HCT116 (cell line): Measurements from ENCODE around the gene MND1. TPM values are rescaled to one million over a fixed set of nuclear protein-coding genes. Genes with fewer than 3 reads are reported as not detected.

Experiments
- ATAC-seq: fragments of 200-7000 bp; cut with Tn5 transposase; 2 replicates; pipeline ENCODE4 v1.9.1; 2020; ENCODE audit warnings: mild to moderate bottlenecking, moderate library complexity
- BruUV-seq: library from RNA; stranded (reverse); fragments of 400-500 nt; replicated peaks from 2 replicates; lab custom pipeline; 2021; lab: Mats Ljungman, UMichigan
- CTCF ChIA-PET: fragments of 300-600 bp; sonication (Branson Sonifier 250); formaldehyde crosslinking; loops from one replicate; lab custom pipeline; 2021; ENCODE audit warnings: antibody characterized with exemption; lab: Charles Lee
- POLR2A ChIA-PET: fragments of 300-600, 350-600 bp; sonication (Branson Sonifier 250); formaldehyde crosslinking; loops from one replicate; lab custom pipeline; 2021; ENCODE audit warnings: antibody characterized with exemption; lab: Charles Lee
- RAD21 ChIA-PET, 2 experiments: fragments of 300-600 bp; sonication (Branson Sonifier 250); formaldehyde crosslinking; loops; one replicate each; lab custom pipeline; 2023; ENCODE audit warnings: low total read pairs in 2 of 2; ENCODE audit not compliant: uncharacterized antibody in 2 of 2, unreplicated experiment in 2 of 2, low non-redundant PET in 1 of 2; lab: Charles Lee
- DNase-seq: peaks from one replicate; pipeline ENCODE4 v3.0.0-alpha.2; 2010; ENCODE audit warnings: low read depth, low spot score
- H2AFZ ChIP-seq: fragments of 200-600 bp; shearing (Covaris generic), sonication (generic); 2 replicates; pipeline ENCODE4 v1.6.1; 2017; ENCODE audit warnings: low read depth, mixed run types, mixed read lengths, antibody characterized with exemption, low read length; ENCODE audit not compliant: poor library complexity, severe bottlenecking
- H3K27ac ChIP-seq: 2 replicates; pipeline ENCODE4 v1.5.1; 2012; ENCODE audit warnings: low read depth, low read length
- H3K27me3 ChIP-seq: fragments of 200-600 bp; sonication (generic); 2 replicates; pipeline ENCODE4 v1.6.1; 2016; ENCODE audit warnings: mixed run types, low read length, mixed read lengths; ENCODE audit not compliant: insufficient read depth
- H3K36me3 ChIP-seq, 2 experiments: fragments of 200-500 bp in 1 of 2; fragments of 200-600 bp in 1 of 2; sonication (Bioruptor generic) in 1 of 2; sonication (generic) in 1 of 2; 2 replicates each; pipeline versions ENCODE4 v1.5.1 to v1.6.1; 2014 to 2016; ENCODE audit warnings: low read length in 2 of 2, inconsistent platforms in 1 of 2, mixed read lengths in 1 of 2, mixed run types in 1 of 2; ENCODE audit not compliant: insufficient read depth in 2 of 2, control insufficient read depth in 1 of 2
- H3K4me1 ChIP-seq, 2 experiments: fragments of 200-600 bp in 1 of 2; sonication (generic) in 1 of 2; 2 replicates each; pipeline versions ENCODE4 v1.5.1 to v1.6.1; 2012 to 2017; ENCODE audit warnings: low read length in 2 of 2, inconsistent platforms in 1 of 2, mild to moderate bottlenecking in 1 of 2, mixed read lengths in 1 of 2, mixed run types in 1 of 2, moderate library complexity in 1 of 2; ENCODE audit not compliant: insufficient read depth in 2 of 2, control insufficient read depth in 1 of 2
- H3K4me2 ChIP-seq: fragments of 200-600 bp; sonication (generic); 2 replicates; pipeline ENCODE4 v1.6.1; 2017; ENCODE audit warnings: mixed run types, low read length, mixed read lengths
- H3K4me3 ChIP-seq, 2 experiments: fragments of 200-600 bp in 1 of 2; sonication (generic) in 1 of 2; replicated peaks in 1 of 2; 2 replicates each; pipeline ENCODE4 v1.5.1; 2011 to 2016; ENCODE audit warnings: low read length in 2 of 2, control low read depth in 1 of 2, low read depth in 1 of 2, mild to moderate bottlenecking in 1 of 2, mixed read lengths in 1 of 2, mixed run types in 1 of 2
- H3K79me2 ChIP-seq: fragments of 200-600 bp; sonication (generic); 2 replicates; pipeline ENCODE4 v1.6.1; 2017; ENCODE audit warnings: mild to moderate bottlenecking, mixed run types, low read length, moderate library complexity, mixed read lengths; ENCODE audit not compliant: insufficient read depth
- H3K9ac ChIP-seq: fragments of 200-600 bp; sonication (generic); 2 replicates; pipeline ENCODE4 v1.6.1; 2016; ENCODE audit warnings: low read length, mixed read lengths
- H3K9me2 ChIP-seq: fragments of 200-600 bp; sonication (generic), shearing (Covaris generic); 2 replicates; pipeline ENCODE4 v1.6.1; 2017; ENCODE audit warnings: mixed run types, mild to moderate bottlenecking, moderate library complexity; ENCODE audit not compliant: insufficient read depth
- H3K9me3 ChIP-seq, 2 experiments: fragments of 200-500 bp in 1 of 2; fragments of 200-600 bp in 1 of 2; sonication (Bioruptor generic) in 1 of 2; sonication (generic) in 1 of 2; 2 replicates each; pipeline ENCODE4 v1.6.1; 2014 to 2017; ENCODE audit warnings: low read length in 2 of 2, mixed read lengths in 2 of 2, inconsistent platforms in 1 of 2, low read depth in 1 of 2, mild to moderate bottlenecking in 1 of 2, mixed run types in 1 of 2, moderate library complexity in 1 of 2; ENCODE audit not compliant: control insufficient read depth in 1 of 2, insufficient read depth in 1 of 2
- H4K20me1 ChIP-seq: fragments of 200-600 bp; sonication (generic), shearing (Covaris generic); 2 replicates; pipeline ENCODE4 v1.6.1; 2017; ENCODE audit warnings: mixed run types, mild to moderate bottlenecking, moderate library complexity; ENCODE audit not compliant: insufficient read depth
- EZH2 ChIP-seq: fragments of 200-600 bp; sonication (generic); IDR thresholded peaks from 2 replicates; pipeline ENCODE4 v1.6.1; 2017; ENCODE audit warnings: antibody characterized with exemption, mixed run types
- JUND ChIP-seq: IDR thresholded peaks from 2 replicates; pipeline ENCODE4 v1.6.1; 2012
- ZNF274 ChIP-seq: fragments of 200-500 bp; sonication (Bioruptor generic); IDR thresholded peaks from 2 replicates; pipeline ENCODE4 v1.6.1; 2014; ENCODE audit warnings: mild to moderate bottlenecking, low read depth, low read length, inconsistent platforms
- intact Hi-C: fragments of 100-400 bp; cut with micrococcal nuclease; formaldehyde crosslinking; loops from 2 replicates; pipeline ENCODE4 v1.10.0; 2022
- total RNA-seq: library from RNA; stranded (reverse); gene quantifications from one replicate; pipeline ENCODE4 v1.2.1, GENCODE V29; 2021; ENCODE audit not compliant: unreplicated experiment
- TF ChIP-seq, protein P1 (sequence below), 3 experiments: fragments of 200-600 bp in 1 of 3; sonication (generic) in 1 of 3; IDR thresholded peaks in 2 of 3; conservative IDR thresholded peaks in 1 of 3; 2 replicates each; pipeline ENCODE4 v1.5.1; 2012 to 2017; ENCODE audit warnings: low read depth in 2 of 3, low read length in 2 of 3, antibody characterized with exemption in 1 of 3, borderline replicate concordance in 1 of 3, control low read depth in 1 of 3, mild to moderate bottlenecking in 1 of 3, mixed read lengths in 1 of 3, mixed run types in 1 of 3, moderate library complexity in 1 of 3; ENCODE audit not compliant: insufficient read depth in 1 of 3
- TF ChIP-seq, protein P2 (sequence below): IDR thresholded peaks from 2 replicates; pipeline ENCODE4 v1.6.1; 2011; ENCODE audit warnings: mild to moderate bottlenecking, low read length, moderate library complexity; ENCODE audit not compliant: insufficient replicate concordance; ENCODE audit errors: extremely low read depth

The MND1 gene
- total RNA-seq, 1 experiment from 2014 or later, result 29.9 TPM

DNA sequence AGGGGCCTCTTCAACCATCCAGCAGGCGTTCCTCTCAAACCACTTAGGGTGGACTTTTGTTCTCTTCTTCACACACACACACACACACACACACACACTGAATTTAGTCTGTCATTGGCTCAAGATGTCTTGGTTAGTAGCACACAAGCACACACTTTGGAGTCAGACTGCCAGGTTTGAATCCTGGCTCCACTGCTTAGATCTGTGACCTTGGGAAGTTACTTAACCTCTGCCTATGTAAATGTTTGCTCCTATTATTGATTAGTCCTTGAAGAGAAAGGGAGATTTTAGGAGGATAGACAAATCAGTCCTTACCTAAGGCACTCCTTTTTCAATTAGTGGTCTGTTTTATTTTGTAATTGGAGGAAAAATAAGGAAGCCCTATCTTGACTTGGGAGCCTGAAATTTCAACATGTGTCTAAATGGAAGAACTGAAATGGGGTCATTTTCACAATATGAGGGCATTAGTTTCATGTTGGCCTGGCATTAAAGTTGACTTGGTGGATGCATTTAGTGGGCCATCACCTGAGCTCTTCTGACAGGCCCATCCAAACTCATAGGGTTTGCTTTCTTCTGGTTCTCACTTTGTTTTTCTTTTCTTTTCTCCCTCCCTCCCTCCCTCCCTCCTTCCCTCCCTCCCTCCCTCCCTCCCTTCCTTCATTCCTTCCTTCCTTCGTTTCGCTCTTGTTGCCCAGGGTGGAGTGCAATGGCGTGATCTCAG is 108.3 kb downstream of the MND1 start (continued):
- no peak for TF ChIP-seq ZNF274

DNA sequence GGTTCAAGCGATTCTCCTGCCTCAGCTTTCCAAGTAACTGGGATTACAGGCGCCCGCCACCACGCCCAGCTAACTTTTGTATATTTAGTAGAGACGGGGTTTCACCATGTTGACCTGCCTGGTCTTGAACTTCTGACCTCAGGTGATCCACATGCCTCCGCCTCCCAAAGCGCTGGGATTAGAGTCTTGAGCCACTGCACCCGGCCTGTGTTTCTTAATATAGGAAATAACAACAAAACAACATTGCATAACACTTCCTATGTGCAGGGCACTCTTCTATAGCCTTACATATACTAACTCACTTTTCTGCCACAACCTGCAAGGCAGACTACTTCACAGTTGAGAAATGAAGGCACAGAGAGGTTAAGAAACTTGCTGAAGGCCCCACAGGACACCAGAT is 108.9 kb downstream of the MND1 start:
- H3K79me2 ChIP-seq, result no peaks in the 10 kb centered on the region
- no peaks in the 10 kb centered on the region for H3K9me2 ChIP-seq
- RAD21 ChIA-PET, result no interaction called here
- TF ChIP-seq EZH2 (no peak), JUND (no peak)
- TF ChIP-seq, protein P1, sequence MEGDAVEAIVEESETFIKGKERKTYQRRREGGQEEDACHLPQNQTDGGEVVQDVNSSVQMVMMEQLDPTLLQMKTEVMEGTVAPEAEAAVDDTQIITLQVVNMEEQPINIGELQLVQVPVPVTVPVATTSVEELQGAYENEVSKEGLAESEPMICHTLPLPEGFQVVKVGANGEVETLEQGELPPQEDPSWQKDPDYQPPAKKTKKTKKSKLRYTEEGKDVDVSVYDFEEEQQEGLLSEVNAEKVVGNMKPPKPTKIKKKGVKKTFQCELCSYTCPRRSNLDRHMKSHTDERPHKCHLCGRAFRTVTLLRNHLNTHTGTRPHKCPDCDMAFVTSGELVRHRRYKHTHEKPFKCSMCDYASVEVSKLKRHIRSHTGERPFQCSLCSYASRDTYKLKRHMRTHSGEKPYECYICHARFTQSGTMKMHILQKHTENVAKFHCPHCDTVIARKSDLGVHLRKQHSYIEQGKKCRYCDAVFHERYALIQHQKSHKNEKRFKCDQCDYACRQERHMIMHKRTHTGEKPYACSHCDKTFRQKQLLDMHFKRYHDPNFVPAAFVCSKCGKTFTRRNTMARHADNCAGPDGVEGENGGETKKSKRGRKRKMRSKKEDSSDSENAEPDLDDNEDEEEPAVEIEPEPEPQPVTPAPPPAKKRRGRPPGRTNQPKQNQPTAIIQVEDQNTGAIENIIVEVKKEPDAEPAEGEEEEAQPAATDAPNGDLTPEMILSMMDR (IDR thresholded peaks at IDR 0.05 in 2 of 3, conservative IDR thresholded peaks at IDR 0.05 in 1 of 3; ENCODE audit: borderline replicate concordance in 1 of 3, insufficient read depth in 1 of 3, low read depth in 2 of 3, low read length in 2 of 3), result no peak
- TF ChIP-seq, protein P2, sequence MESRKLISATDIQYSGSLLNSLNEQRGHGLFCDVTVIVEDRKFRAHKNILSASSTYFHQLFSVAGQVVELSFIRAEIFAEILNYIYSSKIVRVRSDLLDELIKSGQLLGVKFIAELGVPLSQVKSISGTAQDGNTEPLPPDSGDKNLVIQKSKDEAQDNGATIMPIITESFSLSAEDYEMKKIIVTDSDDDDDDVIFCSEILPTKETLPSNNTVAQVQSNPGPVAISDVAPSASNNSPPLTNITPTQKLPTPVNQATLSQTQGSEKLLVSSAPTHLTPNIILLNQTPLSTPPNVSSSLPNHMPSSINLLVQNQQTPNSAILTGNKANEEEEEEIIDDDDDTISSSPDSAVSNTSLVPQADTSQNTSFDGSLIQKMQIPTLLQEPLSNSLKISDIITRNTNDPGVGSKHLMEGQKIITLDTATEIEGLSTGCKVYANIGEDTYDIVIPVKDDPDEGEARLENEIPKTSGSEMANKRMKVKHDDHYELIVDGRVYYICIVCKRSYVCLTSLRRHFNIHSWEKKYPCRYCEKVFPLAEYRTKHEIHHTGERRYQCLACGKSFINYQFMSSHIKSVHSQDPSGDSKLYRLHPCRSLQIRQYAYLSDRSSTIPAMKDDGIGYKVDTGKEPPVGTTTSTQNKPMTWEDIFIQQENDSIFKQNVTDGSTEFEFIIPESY, result no peak
- no peak overlapping the region for H2AFZ ChIP-seq
- H4K20me1 ChIP-seq, result no peaks in the 10 kb centered on the region
- intact Hi-C loops, result no loop called here
- H3K4me1 ChIP-seq, result peaks cover 13 to 23% of the 10 kb centered on the region in 2 experiments
- no peaks in the 10 kb centered on the region for H3K36me3 ChIP-seq
- ATAC-seq (no peak), DNase-seq (no peak)
- H3K9ac ChIP-seq, result no peak overlapping the region
- H3K4me2 ChIP-seq, result no peak overlapping the region
- CTCF ChIA-PET, result no interaction called here
- H3K27me3 ChIP-seq, result no peaks in the 10 kb centered on the region
- POLR2A ChIA-PET, result no interaction called here
- no peaks in the 10 kb centered on the region for H3K9me3 ChIP-seq
- no TSS peak for BruUV-seq
- H3K27ac ChIP-seq, result no peak overlapping the region
- no peak overlapping the region for H3K4me3 ChIP-seq
